ENCODE data around the gene ZNF337.
A peak's percentile ranks its signal among the peaks of the same experiment; 100 is the strongest.
"Not testable (repeated sequence)": the region's sequence is repeated elsewhere in the genome, so short reads cannot be mapped to it uniquely, and the experiment has no call there.

The ZNF337 gene

GRCh38 chr20:25723975-25724374, 27.3 kb upstream of the ZNF337 start:
- H3K9me3 ChIP-seq (replicated peaks; ENCODE audit: low read length), result peaks cover 5% of the 10 kb centered on the region
- H3K36me3 ChIP-seq (ENCODE audit: insufficient read depth, low read length), result no peaks in the 10 kb centered on the region
- no peak overlapping the region for H3K9ac ChIP-seq (ENCODE audit: low read depth, low read length)
- H3K27me3 ChIP-seq (ENCODE audit: control insufficient read depth, insufficient read depth, low read length), result no peaks in the 10 kb centered on the region
- H3K4me3 ChIP-seq (ENCODE audit: low read length), result no peak overlapping the region
- no peaks in the 10 kb centered on the region for H3K4me1 ChIP-seq (ENCODE audit: control insufficient read depth, insufficient read depth, low read length)
- H3K4me2 ChIP-seq (ENCODE audit: low read length), result no peak overlapping the region

GRCh38 chr20:25720285-25720684, 23.6 kb upstream of the ZNF337 start:
- H3K4me2 ChIP-seq (ENCODE audit: low read length), result no peak overlapping the region
- no peaks in the 10 kb centered on the region for H3K9me3 ChIP-seq (replicated peaks; ENCODE audit: low read length)
- H3K9ac ChIP-seq (ENCODE audit: low read depth, low read length), result no peak overlapping the region
- H3K4me1 ChIP-seq (ENCODE audit: control insufficient read depth, insufficient read depth, low read length), result no peaks in the 10 kb centered on the region
- no peak overlapping the region for H3K4me3 ChIP-seq (ENCODE audit: low read length)
- no peaks in the 10 kb centered on the region for H3K27me3 ChIP-seq (ENCODE audit: control insufficient read depth, insufficient read depth, low read length)
- H3K36me3 ChIP-seq (ENCODE audit: insufficient read depth, low read length), result no peaks in the 10 kb centered on the region

GRCh38 chr20:25718896-25719809, 22.5 kb upstream of the ZNF337 start:
- not testable (repeated sequence) for H3K36me3 ChIP-seq (ENCODE audit: insufficient read depth, low read length); H3K4me2 ChIP-seq (ENCODE audit: low read length); H3K4me3 ChIP-seq (ENCODE audit: low read length); H3K4me1 ChIP-seq (ENCODE audit: control insufficient read depth, insufficient read depth, low read length); H3K9ac ChIP-seq (ENCODE audit: low read depth, low read length); H3K9me3 ChIP-seq (replicated peaks; ENCODE audit: low read length); H3K27me3 ChIP-seq (ENCODE audit: control insufficient read depth, insufficient read depth, low read length)

- no peak overlapping the region for H3K4me3 ChIP-seq (ENCODE audit: low read length)
- H3K9ac ChIP-seq (ENCODE audit: low read depth, low read length), result no peak overlapping the region
- H3K4me1 ChIP-seq (ENCODE audit: control insufficient read depth, insufficient read depth, low read length), result no peaks in the 10 kb centered on the region
Measured at GRCh38 chr20:25707695-25708094, 11.0 kb upstream of the ZNF337 start.

GRCh38 chr20:25706793-25707192, 10.1 kb upstream of the ZNF337 start:
- Histone ChIP-seq H3K9me3 (replicated peaks; ENCODE audit: low read length) (no peaks in the 10 kb centered on the region), H3K4me3 (ENCODE audit: low read length) (no peak overlapping the region), H3K36me3 (ENCODE audit: insufficient read depth, low read length) (no peaks in the 10 kb centered on the region), H3K27me3 (ENCODE audit: control insufficient read depth, insufficient read depth, low read length) (no peaks in the 10 kb centered on the region), H3K4me1 (ENCODE audit: control insufficient read depth, insufficient read depth, low read length) (no peaks in the 10 kb centered on the region), H3K9ac (ENCODE audit: low read depth, low read length) (no peak overlapping the region), H3K4me2 (ENCODE audit: low read length) (no peak overlapping the region)

More at GRCh38 chr20:25707695-25708094, 11.0 kb upstream of the ZNF337 start:
- Histone ChIP-seq H3K4me2 (ENCODE audit: low read length) (no peak overlapping the region), H3K27me3 (ENCODE audit: control insufficient read depth, insufficient read depth, low read length) (no peaks in the 10 kb centered on the region), H3K9me3 (replicated peaks; ENCODE audit: low read length) (no peaks in the 10 kb centered on the region), H3K36me3 (ENCODE audit: insufficient read depth, low read length) (no peaks in the 10 kb centered on the region)

GRCh38 chr20:25705830-25706351, 9.2 kb upstream of the ZNF337 start:
- no peak overlapping the region for H3K4me2 ChIP-seq (ENCODE audit: low read length)
- H3K27me3 ChIP-seq (ENCODE audit: control insufficient read depth, insufficient read depth, low read length), result no peaks in the 10 kb centered on the region
- H3K9ac ChIP-seq (ENCODE audit: low read depth, low read length), result no peak overlapping the region
- no peak overlapping the region for H3K4me3 ChIP-seq (ENCODE audit: low read length)
- no peaks in the 10 kb centered on the region for H3K9me3 ChIP-seq (replicated peaks; ENCODE audit: low read length)
- H3K4me1 ChIP-seq (ENCODE audit: control insufficient read depth, insufficient read depth, low read length), result no peaks in the 10 kb centered on the region
- no peaks in the 10 kb centered on the region for H3K36me3 ChIP-seq (ENCODE audit: insufficient read depth, low read length)

GRCh38 chr20:25704303-25704702, 7.7 kb upstream of the ZNF337 start:
- H3K4me1 ChIP-seq (ENCODE audit: control insufficient read depth, insufficient read depth, low read length); H3K4me3 ChIP-seq (ENCODE audit: low read length); H3K36me3 ChIP-seq (ENCODE audit: insufficient read depth, low read length); H3K4me2 ChIP-seq (ENCODE audit: low read length); H3K9ac ChIP-seq (ENCODE audit: low read depth, low read length); H3K9me3 ChIP-seq (replicated peaks; ENCODE audit: low read length); H3K27me3 ChIP-seq (ENCODE audit: control insufficient read depth, insufficient read depth, low read length): not testable (repeated sequence)

- H3K36me3 ChIP-seq (ENCODE audit: insufficient read depth, low read length); H3K4me3 ChIP-seq (ENCODE audit: low read length); H3K9me3 ChIP-seq (replicated peaks; ENCODE audit: low read length); H3K4me2 ChIP-seq (ENCODE audit: low read length); H3K4me1 ChIP-seq (ENCODE audit: control insufficient read depth, insufficient read depth, low read length); H3K27me3 ChIP-seq (ENCODE audit: control insufficient read depth, insufficient read depth, low read length); H3K9ac ChIP-seq (ENCODE audit: low read depth, low read length): not testable (repeated sequence)
Measured at GRCh38 chr20:25700835-25701234, 4.2 kb upstream of the ZNF337 start.

- H3K36me3 ChIP-seq (ENCODE audit: insufficient read depth, low read length), result no peaks in the 10 kb centered on the region
- peaks cover 8% of the 10 kb centered on the region for H3K4me1 ChIP-seq (ENCODE audit: control insufficient read depth, insufficient read depth, low read length)
- H3K4me3 ChIP-seq (ENCODE audit: low read length), result no peak overlapping the region
- no peak overlapping the region for H3K4me2 ChIP-seq (ENCODE audit: low read length)
- no peaks in the 10 kb centered on the region for H3K27me3 ChIP-seq (ENCODE audit: control insufficient read depth, insufficient read depth, low read length)
- H3K9me3 ChIP-seq (replicated peaks; ENCODE audit: low read length), result peaks cover 7% of the 10 kb centered on the region
- no peak overlapping the region for H3K9ac ChIP-seq (ENCODE audit: low read depth, low read length)
Measured at GRCh38 chr20:25699914-25700313, 3.3 kb upstream of the ZNF337 start.

GRCh38 chr20:25697132-25697446, 436 bp upstream of the ZNF337 start:
- Histone ChIP-seq H3K4me3 (ENCODE audit: low read length) (peak overlapping the region; percentile 94), H3K27me3 (ENCODE audit: control insufficient read depth, insufficient read depth, low read length) (no peaks in the 10 kb centered on the region), H3K4me2 (ENCODE audit: low read length) (peak overlapping the region; percentile 90), H3K9me3 (replicated peaks; ENCODE audit: low read length) (peaks cover 7% of the 10 kb centered on the region), H3K4me1 (ENCODE audit: control insufficient read depth, insufficient read depth, low read length) (peaks cover 8% of the 10 kb centered on the region), H3K9ac (ENCODE audit: low read depth, low read length) (peak overlapping the region; percentile 99), H3K36me3 (ENCODE audit: insufficient read depth, low read length) (no peaks in the 10 kb centered on the region)

- peak overlapping the region; percentile 90 for H3K4me2 ChIP-seq (ENCODE audit: low read length)
- peaks cover 8% of the 10 kb centered on the region for H3K4me1 ChIP-seq (ENCODE audit: control insufficient read depth, insufficient read depth, low read length)
- no peaks in the 10 kb centered on the region for H3K27me3 ChIP-seq (ENCODE audit: control insufficient read depth, insufficient read depth, low read length)
- peak overlapping the region; percentile 99 for H3K9ac ChIP-seq (ENCODE audit: low read depth, low read length)
- H3K4me3 ChIP-seq (ENCODE audit: low read length), result peak overlapping the region; percentile 94
- H3K9me3 ChIP-seq (replicated peaks; ENCODE audit: low read length), result peaks cover 7% of the 10 kb centered on the region
- H3K36me3 ChIP-seq (ENCODE audit: insufficient read depth, low read length), result peaks cover 4% of the 10 kb centered on the region
Measured at GRCh38 chr20:25695532-25696370, 902 bp downstream of the ZNF337 start.

Measured in skeletal muscle satellite cell (primary cell).